ENCODE data around the gene CACNA1E.
A peak's percentile ranks its signal among the peaks of the same experiment; 100 is the strongest.

CACNA1E gene

DNA sequence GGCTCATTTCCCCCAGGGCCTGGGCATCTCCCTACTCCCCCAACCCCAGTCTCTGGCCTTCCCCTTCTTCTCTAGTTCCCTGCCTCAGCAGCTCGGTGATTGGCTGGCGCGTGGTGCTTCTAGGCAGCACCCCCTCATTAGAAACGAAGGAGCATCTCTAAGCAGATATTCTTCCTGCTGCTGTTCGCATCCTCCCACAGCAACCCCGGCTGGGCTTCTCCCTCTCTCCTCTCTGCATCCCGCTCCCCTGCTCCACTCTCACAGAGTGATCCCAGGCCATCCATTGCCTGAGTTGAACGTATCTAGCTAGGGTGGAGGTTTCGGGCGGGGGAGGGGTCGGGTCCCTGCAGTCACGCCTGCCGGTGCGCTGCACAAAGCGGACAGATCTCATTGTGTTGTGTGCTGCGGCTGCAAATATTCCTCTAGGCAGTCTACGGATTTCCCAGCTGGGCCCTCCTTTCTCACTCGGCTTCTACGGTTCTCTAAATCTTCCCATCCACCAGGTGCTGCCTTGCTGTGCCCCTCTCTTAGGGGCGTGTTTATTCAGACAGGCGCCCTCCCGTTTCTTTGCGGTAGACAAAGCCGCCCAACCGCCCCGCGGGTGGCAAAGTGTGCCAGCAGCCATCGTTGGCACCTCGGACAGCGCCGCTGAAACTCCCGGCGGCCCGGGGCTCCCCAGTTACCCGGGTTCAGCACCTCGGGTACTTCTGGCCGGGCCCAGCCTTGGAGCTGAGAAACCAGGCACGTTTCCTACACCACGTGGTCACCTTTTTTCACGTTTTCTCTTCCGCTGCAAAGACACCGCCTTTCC is 2.2 kb downstream of the CACNA1E start:
- peak; percentile 37 to 55 for DNase-seq

DNA sequence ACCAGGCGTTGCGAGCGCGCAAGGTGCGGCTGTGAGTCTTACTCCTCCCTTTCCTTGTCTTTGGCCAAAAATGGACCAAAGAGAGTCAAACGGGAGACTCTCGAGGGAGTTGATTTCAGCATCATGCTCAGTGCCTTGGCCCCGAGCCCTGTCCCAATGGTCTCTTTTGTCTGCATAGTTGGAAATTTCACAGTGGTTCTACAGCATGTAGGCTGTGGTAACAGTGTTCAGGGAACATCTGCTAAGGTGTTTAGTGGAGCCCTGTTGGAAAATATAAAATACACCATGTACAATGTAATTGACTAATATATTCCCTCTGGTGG is 2.7 kb downstream of the CACNA1E start:
- no peak for DNase-seq

DNA sequence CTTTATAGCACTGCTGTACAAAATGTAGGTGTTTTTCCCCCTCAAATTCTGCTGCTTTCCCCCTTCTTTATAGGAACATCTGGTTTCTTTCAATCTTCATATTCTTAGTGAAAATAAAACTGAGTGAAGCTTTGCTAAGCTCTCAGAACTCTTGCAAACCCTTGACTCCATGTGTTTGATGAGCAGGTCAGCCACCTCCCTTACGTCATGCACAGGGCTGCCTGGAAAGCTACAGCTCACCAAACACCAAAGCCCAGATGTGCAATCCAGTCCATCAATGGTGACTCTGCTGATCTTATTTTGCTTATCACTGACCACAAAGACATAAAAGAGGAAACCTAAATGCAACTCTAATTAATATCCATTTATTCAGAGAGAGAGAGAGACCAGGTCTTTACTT is 5.5 kb downstream of the CACNA1E start:
- DNase-seq, result no peak

DNA sequence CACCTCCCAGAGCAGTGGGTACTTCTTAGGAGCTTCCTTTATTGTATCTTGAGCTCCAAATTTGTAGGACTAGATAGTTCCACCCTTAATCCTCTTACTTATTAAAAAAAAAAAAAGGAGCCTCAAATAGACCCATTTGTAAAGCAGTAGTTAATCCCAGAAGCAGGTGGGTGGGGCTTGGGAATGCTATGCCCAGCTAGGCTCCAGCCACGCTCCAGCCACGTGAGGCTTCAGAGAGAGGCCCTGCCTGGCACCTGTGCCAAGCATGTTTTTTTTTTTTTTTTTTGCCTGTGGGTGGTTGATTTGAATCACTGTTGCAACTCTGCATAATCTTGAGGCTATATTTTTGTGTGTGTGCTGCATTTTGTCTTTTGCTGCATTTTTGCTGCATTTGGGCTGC is 7.0 kb downstream of the CACNA1E start:
- no peak for DNase-seq

DNA sequence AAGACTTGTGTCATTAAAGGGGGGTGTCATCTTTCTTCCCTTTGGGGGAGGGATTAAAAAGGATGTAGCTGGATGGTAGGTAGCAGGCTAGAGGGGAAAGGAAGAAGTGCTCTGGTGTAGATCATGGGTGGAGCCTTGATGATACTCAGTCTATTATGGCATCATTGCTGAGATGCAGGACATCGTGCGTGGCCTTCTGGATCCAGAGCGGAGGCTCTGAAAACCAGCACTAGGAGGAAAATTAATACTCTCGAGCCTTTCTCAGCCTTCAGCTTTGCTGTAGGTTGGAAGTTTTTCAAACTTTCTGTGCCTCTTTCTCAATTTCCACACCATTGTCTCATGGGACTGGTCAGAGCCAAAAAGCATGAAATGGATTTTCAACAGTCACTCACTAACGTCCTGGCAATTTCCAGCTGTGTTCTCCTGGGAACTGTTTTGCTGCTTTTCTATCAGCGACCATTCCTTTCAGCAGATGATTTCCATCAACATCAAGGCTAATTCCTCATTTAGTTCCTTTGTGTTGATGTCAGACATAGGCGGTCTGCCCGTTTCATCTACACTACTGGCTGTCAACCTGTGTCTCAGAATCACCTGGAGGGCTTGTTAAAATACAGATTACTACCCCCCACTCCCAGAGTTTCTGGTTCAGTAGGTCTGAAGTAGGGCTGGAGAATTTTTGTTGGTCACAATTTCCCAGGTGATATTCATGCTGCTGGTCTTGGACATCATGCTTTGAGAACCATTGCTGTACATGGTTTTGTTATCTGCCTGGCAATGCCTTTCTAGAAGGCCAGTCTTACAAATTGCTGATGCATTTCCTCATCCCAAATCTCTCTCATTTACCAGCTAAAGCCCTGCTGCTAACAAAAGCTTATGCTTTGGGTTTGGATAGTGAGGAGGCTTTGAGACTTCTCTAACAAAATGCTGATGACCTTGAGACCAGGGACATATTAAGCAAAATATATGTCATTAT is 7.7 kb downstream of the CACNA1E start:
- no peak for DNase-seq

DNA sequence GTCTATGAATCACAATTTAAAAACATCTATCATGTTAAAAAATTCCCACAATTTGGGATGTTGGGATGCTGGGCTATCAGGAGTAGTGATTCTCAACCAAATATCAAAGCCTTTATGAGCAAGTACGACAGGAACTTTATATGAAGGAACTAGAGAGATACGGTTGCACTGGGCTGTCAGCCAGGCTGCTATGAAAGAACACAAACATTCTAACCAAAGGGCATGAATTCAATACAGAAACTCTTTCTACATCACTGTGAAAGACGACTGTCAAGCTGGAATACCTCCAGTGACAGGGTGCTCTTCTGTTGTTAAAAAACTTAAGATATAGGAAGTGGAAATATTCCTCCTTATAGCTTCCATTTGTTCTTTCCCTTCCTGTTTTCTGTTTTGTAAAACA is 9.8 kb downstream of the CACNA1E start:
- no peak for DNase-seq

DNA sequence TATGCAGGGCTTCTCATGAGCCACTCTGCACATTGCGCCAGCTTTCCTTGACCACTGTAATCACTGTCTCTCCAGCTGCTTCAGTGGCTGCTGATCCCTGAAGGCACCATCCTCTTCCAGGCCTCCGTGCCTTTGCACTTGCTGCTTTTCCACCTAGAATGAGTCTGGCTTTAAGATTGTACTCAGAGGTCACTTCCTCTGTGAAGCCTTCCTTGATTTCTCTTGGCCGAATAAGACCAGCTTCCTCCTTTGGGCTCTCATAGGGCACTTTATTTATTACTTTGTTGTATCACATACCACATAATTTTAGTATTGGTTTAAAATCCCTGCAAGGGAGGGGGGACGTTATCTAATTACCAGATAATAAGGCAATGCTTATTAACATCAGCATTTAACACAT is 10.6 kb downstream of the CACNA1E start:
- DNase-seq, result no peak

DNA sequence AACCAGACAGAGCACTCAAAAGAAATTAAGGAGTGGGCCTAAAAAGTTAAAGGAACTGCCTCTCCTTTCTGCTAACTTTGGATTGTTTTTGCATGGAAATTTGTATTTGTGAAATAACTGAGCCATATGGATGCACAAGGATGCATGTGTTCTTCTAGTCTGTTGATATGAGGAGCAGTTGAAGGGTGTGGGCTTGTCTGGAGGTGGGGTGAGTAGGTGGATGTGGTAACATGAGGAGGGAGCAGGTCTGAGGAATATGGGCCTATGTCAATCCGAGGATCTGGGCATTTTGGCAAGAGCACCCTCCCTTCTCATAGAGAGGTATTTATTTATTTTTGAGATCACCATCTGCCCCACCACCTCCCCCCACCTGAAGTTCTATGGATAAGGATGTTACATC is 13.4 kb downstream of the CACNA1E start:
- DNase-seq, result no peak

DNA sequence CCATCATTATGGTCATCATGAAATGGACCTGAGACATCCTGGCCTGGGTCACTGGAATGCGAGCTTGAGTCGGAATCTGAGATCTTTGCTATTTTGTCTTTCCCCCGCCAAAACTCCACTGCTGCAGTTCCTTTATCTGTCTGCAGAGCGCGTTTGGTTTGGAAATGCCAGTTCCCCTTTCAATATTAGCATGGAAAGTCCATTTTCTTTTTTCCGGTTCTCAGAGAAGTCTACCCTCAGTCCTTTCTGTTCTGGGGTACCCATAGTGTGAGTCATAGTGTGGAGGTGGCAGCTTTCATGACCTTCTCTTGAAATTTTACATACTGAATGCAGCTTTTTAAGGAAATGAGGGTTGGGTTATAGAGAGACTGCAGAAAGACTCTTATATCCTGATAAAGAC is 14.6 kb downstream of the CACNA1E start:
- DNase-seq, result no peak

DNA sequence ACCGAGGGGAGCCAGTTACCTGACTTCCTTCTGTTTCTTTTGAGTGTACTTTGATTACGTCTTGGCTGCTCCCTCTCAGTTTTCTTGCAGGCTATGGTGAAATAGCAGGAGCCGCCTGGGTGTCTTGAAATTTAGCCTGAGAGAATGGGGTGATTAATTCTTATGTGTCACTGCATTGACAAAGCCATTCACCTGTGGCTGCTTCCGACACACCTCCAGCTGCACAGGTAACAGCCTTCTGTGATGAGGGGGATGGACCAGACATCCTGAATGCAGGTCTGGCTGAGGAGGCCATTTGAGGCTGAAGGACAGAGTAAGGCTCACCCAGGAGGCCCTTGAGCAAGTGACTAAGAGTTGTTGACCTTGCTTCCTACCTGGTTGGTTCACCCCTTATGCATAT is 16.5 kb downstream of the CACNA1E start:
- no peak for DNase-seq

DNA sequence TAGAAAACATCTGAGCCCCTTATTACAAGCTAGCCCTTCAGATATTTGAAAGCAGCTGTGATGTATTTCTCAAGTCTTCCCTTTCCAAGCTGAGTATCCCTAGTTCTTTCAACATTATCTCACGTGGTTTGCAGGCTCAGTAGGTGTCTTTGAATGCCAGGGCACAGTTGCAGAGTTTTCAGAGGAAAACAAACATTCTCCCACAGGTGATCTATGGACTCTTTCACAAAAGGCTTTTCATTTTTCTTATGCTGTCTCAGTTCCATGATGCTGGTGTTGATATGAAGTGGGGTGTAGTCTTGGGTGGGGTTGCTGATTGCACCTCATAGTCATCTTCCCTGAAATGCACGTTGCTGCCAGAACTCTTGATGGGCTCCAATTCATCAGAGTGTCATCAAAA is 17.3 kb downstream of the CACNA1E start:
- no peak for DNase-seq

DNA sequence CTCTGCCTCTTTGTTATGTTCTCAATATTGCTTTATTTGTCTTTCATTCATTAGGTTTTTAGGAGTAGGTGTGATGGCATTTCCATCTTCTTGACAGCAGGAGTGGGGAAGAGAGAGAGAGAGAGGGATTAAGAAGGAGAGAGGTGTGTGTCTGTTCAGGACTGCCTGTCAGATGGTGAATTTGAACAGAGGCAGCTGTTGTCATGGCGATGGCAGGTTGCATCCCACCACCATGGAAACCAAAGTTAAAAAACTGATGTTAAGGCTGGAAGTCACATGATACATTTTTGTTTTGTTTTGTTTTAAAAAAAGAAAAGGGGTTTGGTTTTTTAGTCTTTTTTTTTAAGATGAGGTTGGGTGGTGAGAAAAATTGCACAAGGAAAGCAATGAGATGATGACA is 18.3 kb downstream of the CACNA1E start:
- DNase-seq, result no peak

DNA sequence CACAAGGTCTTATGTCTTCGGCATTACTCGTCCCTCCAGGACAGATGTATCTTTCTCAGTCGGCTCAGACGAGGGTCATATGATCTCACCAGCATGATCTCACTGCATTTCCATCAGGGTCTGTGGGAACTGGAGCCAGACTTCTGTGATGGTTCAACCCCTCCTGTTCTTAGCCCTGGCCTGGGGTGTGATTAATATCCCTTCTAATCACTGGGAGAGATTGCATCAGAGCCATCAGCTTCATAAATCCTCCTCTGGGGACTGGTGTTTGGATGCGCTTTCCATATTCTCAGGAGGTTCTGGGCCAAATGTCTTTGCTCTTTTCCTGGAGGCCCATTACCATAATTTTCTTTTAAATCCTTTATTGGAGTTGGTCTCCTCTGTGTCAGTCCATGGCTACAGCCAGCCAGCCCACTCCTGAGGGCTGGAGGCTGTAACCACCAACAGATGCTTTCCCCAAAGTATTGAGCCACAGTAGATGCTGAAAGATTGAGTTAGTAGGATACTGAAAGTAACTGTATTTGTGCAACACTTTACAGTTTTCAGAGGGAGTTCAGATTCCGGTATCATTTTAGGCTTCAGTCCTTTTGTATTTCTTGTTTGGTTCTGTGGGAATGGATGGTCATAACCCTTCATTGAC is 20.0 kb downstream of the CACNA1E start:
- DNase-seq, result no peak

DNA sequence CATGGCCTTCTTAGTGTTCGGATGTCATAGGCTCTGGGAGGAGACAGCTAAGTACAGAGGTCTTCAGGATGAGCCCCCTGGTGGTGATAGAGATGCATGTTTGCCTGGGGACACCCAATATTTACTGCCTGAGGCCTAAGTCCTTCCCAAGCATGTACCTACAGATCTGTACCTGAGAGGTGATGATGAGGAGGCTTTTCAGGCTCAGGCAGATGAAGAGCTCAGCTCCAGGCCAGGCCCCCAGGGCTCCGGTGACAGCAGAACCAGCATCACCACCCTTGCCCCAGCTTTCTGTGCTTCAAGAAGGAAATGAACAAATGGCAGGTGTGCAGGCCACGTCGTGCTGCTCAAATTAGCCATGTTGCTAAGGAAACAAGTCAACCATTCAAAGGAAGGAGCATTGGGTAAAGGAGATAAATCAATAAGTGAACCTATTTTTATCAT is 21.1 kb downstream of the CACNA1E start:
- no peak for DNase-seq

DNA sequence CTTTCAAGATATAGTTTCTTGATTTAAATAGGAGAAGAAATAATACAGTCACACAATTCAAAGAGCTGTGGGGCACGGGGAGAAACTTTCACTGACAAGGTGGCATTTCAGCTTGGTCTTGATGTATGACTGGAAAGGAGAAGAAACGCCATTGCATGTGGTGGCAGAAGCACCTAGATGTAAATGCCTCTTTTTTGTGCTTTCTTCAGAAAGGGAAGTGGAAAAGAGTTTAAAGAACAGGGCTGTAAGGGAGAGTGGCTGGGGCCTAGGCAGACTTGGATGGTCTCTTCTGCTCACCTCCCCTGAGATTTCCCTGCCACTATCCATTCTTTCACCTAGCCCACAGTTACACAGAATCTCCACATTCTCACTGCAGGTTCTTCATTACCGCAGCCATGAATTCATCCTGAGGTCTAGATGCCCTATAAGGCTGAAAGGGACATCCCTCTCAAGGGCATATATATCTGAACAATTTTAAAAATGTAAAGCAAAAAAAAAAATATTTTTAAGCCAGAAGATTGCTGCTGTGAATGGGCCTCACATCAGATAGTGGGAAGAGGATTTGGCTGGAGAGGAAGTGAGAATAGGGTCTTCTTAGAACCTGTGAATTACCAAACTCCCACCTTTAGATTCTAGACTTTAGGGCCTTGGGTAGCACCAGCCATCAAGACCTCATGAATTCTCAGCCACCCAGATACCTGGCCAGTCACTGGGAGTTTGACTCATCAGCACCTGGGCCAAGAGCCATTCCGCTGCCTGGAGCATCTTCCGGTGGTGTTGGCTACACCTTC is 23.4 kb downstream of the CACNA1E start:
- no peak for DNase-seq

DNA sequence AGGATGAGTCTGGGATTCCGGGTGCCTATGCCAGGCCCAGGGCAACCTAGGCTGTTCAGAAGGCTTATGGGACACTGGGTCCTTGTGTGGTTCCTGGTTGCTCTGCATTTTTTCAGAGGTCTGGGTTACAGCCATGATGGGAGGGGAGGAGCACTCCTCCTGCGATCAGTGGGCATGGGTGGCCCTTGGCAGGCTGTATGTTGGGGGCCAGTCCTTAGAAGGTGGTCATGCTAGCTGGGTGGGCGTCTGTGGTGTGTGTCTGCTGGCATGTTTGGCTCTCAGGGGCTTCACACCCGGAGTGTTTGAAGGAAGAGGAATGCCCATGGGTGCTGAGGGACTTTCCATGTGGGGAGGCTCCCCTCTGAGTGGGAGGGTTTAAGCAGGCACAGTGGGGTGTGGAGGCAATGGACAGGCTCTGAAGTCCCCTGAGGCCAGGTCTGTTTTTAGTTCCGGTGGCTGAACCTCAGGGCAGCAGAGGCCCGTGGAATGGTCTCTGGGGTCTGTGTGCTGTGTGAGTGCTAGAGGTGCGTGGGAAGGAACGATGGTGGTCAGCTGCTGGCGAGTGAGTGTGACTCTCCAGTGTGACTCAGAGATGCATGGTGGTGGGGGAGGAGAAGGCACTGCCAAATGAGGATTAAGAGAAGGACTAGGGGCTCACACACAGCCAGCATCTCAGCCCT is 25.3 kb downstream of the CACNA1E start:
- no peak for DNase-seq

DNA sequence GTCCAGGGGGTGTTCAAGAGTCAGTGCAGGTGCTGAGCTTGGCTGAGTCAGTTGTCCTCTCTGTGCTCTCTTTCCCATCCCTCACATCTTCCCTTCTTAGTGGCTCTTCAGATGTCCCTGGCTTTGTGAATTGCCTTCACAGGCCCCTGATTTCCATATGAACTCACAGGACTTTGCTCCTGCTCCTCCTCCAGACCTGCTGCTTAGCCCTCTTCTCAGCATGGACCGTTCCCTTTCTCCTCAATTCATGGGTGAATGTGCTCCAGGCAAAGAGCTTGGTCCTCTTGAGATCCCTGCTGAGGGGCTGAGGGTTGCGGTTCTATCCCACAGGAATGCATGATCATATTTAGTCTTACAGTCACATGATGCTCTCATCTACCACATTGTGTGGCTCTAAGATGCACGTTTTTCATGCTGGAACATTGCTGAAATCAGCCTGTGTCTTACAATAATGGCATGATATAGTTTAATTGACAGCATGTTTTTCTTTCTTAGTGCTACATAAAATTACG is 30.5 kb downstream of the CACNA1E start:
- no peak for DNase-seq

DNA sequence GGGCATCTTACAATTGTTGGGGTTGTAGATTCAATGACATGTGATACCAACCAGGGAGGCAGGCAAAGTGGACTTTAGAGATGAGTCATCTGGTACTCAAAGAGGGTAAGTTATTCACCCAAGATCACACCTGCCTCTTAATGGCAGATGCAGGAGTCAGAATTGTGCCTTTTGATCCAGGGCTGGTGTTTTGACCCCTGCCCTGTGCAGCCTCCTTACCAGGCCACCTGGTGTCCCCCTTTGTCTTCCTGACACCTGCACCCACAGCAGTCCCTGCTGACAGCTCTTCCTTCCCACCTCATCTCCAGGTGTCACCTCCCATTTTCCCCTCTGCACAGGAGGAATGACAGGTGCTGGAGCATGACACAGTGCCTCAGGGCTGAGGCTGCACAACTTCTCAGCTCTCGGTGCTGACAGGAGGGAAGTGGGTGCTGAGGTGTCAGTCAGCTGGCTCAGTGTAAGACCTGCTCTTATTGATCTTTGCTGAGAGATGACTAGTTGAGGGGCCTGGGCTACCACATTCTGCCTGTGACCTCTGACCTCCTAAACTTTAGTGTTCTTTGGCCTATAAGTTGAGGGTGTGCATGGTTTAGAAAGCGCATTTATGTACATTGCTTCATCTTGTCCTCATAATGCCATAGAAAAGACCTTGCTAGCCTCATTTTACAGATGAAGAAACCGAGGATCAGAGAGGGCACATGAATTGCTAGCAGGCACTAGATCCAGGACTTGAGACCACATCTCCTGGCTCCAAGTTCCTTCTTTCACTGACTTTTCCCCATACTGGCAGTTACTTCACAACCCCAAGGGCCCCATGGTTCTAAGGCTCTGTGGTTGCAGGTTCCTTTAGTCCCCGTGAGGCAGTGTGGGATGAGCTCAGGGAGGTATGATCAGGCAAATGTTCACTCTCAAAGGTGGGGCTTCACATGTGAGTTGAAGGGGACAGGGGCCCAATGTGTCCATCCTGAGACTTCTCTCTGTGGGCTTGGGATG is 31.3 kb downstream of the CACNA1E start:
- DNase-seq, result no peak

DNA sequence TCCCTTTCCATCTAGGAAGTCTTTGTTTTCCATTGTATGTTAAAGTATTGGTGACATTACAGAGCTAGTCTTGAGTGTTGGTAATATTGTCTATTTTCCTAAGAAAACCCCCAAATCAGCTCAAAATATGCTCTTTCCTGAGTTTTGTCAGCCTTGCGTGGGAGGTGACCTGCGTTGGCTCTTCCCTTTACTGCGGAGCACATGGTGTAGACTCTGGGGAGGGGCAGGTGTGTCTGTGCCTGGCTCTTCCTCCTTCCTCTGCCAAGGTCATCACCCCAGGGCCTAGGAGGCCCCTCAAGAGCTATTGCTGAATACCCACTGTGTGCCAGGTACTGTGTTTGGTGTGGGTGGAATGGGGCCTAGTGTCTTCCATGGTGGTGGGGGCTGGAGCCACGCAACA is 33.4 kb downstream of the CACNA1E start:
- DNase-seq, result no peak

DNA sequence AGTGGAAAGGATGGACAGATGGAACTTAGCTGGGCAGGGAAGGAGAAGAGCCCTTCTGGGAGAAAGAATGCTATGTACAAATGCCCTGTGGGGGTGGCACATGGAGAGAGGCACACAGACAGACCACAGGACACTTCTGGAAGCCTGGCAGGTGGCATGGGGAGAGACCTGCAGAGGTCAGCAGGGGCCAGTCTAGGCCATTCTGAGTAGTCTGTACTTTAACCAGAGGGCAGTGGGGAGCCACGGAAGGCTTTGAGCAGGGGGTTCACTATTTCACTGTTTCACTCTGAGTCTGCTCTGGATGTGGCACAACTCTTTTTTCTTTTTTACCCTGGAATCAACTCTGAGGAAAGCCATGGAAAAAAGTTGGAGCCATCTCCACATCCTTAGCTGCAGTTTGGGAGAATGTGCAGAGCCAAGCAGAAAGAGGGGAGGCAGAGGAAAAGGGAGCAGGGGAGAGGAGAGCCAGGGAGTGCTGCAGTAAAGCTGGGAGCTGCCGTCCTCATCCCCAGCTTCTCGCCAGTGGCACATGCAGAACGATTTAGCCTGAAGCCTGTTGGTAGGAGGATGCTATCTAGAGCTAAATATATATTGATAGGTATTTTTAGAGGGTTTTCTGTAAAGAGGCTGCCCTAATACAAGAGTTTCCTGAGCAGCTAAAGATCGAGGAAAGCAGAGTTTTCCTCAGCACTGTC is 34.0 kb downstream of the CACNA1E start:
- no peak for DNase-seq

Data from hippocampal formation (tissue), 2 donors.